NT2/D1 (cell line): ENCODE measurements around the gene SLC26A5.

Experiments used
- SUZ12 ChIP-seq: IDR thresholded peaks from 2 replicates; pipeline ENCODE4 v1.6.1; 2011; ENCODE audit not compliant: insufficient read length, insufficient read depth; ENCODE audit errors: extremely low read depth
- YY1 ChIP-seq: IDR thresholded peaks from 2 replicates; pipeline ENCODE4 v1.6.1; 2011; ENCODE audit not compliant: insufficient read length, insufficient read depth
- ZNF274 ChIP-seq: IDR thresholded peaks from 2 replicates; pipeline ENCODE4 v1.6.1; 2011; ENCODE audit warnings: mild to moderate bottlenecking, low read depth, low read length

DNA sequence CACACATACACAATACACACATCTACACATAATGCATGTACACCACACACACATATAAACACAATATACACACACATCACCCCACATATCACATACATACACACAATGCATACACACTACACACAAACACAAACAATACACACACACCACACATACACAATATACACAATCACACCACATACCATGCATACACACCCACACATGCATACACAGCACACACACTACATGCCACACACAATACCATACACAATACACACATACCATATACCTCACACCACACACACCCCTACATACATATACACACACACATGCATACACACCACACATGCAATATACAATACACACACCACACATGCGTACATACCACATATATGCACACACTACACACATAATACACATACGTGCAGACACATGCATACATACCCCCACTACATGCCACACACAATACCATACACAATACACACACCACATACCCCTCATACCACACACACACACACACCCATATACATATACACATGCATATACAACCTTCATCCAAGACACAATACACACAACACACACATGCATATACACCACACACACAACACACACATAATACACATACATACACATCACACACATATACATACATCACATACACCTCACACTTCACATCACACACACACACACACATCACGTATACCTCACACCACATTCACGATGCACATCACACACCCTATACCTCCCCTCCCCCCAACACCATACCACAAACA lies 64.6 kb downstream of the SLC26A5 start:
- TF ChIP-seq ZNF274 (no peak), SUZ12 (no peak), YY1 (no peak)
